HG03469 (cell line): ENCODE data around the gene KRTAP10-3.
"Not testable (repeated sequence)": the region's sequence is repeated elsewhere in the genome, so short reads cannot be mapped to it uniquely, and the experiment has no call there.

Experiments
- ATAC-seq: cut with Tn5 transposase; IDR thresholded peaks from one replicate; pipeline ENCODE4 v1.9.1; 2021; ENCODE audit warnings: mild to moderate bottlenecking, moderate library complexity, moderate number of reproducible peaks; ENCODE audit not compliant: unreplicated experiment

Gene KRTAP10-3

DNA sequence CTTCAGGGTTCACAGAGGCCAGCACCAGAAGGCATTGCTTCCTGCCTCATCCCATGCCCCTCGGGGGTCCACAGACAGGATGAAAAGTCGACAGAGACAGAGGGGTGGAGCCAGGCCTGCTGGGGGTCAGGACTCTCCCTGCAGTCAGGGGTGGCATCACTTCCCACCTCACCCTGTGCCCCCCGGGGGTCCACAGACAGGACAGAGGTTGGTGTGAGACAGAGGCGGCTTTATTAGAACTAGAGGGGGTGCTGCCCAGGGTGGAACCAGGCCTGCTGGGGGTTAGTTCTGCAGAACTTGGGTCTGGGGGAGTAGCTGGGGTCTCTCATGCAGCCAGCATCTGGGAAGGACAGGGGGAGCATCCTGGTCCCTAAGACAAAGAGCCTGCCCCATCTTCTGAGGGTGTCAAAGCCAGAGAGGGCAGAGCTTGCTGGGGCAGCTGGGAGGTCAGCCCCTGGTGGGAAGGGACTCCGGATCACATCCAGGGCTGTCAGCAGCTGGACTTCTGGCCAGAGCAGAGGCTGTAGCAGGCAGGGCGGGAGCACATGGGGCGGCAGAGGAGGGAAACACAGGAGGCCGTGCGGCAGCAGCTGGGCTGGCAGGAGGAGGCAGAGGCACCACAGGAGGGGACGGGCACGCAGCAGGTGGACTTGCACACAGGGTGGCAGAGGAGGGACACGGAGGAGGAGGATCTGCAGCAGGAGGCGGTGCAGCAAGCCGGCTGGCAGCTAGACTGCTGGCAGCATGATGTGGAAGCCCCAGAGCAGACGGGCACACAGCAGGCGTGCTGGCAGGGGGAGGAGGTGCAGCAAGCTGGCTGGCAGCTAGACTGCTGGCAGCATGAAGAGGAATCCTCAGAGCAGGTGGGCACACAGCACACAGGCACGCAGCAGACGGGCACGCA is 32.6 kb upstream of the KRTAP10-3 start:
- ATAC-seq, result not testable (repeated sequence)

DNA sequence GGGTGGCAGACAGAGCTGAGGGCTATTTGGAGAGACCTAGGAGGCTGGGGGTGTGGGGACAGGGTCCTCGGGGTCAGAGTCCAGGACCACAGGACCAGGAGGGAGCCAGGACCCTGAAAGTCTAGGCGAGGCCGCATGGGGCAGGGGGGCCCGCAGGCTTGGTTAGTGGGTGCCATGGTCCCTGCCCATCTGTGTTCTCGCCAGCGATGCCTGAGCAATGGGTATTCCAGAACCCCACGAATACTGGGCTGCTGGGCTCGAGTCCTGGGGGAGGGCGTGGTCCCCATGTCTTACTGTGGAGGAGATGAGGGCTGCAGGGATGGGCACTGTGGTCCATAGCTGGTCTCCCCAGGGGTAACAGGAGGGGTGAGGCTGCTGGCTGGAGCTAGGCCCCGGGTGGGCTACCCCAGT is 31.7 kb upstream of the KRTAP10-3 start:
- ATAC-seq, result no peak

DNA sequence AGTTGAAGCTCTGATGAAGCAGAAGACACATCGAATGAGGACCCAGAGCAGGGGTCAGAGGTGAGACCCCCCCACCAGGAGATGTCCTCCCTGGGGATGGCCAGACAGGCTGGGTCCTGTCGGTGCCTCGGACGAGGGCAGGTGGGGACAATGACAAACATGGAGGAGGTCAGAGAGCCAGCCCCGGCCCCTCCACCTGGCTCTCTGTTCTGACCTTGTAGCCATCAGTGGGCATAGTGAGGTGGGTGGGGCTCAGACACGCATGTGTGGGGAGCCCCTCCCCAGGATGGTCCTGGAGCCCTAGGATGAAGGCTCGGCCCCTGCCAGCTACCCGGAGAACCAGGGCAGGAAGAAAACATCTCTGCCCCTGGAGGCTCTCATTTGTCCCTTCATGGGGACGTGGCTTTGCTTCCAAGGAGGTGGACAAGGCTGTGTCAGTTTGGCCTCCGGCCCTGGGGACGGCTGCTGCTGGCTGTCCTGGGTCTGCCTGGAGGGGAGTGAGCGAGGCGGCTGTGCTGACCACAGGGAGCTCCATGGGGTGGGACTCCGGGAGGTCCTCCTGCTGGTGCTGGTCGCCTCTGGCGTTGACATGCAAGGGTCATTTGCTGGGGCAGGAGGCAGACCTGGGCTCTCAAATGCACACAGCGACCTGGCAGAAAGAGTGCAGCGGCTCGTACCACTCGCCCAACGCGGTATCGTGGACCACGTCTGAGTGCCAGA is 31.2 kb upstream of the KRTAP10-3 start:
- no peak for ATAC-seq

DNA sequence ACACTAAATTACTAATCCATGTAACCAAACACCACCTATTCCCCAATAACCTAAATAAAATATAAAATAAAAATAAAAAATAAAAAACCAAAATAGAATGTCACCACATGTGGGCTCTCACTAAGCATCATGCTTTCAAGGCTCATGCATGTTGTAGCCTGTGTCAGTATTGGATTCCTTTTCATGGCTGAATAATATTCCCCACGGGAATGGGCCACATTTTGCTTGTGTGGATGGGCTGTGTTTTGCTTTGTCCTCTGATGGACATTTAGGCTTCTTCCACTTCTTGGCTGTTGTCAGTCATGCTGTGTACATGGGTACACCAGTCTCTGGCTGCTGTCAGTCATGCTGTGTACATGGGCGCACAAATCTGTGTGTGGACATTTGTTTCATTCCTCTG is 30.5 kb upstream of the KRTAP10-3 start:
- ATAC-seq, result no peak

DNA sequence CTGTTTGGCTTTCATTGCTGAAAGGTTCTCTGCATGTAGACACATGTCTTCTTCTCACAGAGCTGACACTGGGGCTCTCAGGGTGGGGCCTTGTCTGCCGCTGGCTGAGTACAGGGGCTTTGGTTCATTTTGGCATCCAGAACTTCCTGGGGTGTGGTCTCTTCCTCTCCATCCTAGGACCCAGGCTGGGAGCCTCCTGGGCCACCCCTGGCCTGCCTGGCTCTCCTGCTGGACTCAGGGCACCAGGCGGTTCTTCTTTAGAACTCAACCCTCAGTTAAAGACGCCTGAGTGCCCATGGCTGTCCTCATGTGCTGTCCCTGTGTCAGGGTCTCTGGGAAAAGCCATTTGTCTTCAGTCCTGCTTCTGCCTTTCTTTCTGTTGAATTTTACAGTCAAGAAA is 27.3 kb upstream of the KRTAP10-3 start:
- no peak for ATAC-seq

DNA sequence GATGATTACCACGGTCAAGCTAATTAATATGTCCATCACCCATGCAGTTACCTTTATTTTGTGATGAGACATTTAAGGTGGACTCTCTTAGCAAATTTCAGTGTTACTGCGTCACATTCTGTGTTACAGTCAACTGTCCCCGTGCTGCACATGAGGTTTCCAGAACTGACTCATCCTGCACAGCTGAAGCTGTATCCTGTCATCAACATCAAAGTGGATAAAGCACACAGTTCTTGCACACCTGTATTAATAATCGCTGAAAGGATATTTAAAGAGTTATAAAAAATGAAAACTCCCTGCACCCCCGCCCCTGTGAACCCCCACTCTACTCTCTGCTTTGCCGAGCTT is 25.2 kb upstream of the KRTAP10-3 start:
- ATAC-seq, result no peak

DNA sequence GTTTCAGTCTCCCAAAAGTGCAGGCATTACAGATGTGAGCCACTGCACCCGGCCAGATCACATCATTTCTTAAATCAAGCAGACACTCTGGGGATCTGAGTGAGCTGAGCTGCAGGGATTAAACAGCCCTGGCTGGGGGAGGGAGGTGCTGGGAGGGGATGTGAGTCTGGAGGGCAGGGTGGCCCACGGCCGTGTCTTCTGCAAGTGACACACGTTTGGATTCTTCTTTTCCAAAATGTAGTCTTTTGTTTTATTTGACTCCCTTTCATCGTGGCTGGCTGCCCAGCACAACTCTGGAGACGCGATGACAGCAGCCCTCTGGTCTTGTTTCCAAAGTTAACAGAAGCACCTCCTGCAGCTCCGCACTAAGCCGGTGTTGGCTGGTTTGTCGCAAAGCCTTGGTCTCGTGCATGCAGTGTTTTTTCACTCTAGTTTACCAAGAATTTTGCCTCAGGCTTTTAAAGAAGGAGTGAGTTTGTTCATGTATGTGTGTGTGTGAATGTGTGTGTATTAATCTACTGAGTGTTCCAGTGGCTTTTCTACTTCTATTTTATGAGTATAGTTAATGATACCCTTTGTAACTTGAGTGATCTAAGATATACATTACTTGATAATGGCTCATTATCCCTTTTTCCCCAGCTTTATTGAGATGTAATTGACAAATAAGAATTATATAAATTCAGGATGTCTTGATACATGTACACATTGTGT is 24.6 kb upstream of the KRTAP10-3 start:
- no peak for ATAC-seq

DNA sequence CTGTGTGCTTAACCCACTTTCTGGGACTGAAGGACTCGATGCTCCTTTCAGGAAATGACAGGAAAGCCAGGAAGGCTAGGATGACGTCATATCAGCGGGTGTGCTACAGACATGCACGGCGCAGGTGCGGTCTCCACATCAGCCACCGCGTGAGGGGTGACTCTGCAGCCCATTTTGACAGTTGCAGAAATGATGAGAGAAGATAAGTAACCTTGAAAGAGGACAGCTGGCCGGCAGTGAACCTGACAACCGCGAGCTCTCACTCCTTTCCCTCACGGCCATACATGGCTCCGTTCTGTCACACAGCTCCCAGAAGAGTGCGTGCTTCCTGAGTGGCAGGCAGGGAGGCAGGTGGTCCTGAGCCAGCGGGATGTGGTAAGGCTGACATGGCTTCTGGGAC is 23.5 kb upstream of the KRTAP10-3 start:
- no peak for ATAC-seq

DNA sequence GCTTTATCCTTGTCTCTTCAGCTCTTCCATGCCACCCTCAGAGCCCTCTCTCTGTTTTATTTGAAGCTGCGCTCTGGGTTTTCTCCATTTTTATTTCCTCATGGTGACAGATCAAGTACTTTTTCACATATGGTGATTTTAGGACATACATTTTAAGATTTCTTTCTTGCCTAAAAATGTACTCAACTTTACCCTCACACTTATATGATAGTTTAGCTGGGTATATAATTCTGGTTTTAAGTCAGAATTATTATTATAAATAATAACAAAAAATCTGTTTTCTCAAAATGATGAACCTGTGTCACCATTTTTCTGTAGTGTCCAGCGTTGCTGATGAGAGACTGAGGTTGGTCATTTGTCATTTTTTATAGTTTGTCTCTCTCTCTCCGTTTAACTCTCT is 22.6 kb upstream of the KRTAP10-3 start:
- no peak for ATAC-seq

DNA sequence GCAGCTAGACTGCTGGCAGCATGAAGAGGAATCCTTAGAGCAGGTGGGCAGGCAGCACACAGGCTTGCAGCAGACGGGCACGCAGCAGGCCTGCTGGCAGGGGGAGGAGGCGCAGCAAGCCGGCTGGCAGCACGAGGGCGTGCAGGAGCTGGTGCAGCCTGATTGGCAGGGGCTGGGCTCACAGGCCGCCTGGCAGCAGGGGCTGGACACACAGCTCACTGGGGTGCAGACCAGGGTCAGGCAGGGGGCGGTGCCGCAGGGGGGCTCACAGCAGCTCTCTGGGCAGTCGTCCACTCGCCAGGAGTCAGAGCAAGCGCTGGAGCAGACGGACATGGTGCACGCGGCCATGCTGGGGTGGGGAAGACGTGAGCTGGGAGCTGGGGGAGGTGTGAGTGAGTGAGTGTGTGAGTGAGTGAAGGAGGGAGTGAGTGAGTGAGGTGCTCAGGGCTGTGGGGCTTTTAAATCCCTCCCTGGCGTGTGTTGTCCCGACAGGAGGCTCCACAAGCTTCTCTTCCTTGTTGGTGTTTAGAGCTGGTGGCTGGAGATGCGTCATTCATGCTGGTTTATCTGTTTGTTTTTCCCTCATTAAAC is 21.7 kb upstream of the KRTAP10-3 start, which contains the start of gene KRTAP10-5:
Gene KRTAP10-5, minus strand, starts transcription at position 374 of the 591 bp plus-strand sequence. Its CDS starts 26 bp downstream, at position 348.
- ATAC-seq, result not testable (repeated sequence)

DNA sequence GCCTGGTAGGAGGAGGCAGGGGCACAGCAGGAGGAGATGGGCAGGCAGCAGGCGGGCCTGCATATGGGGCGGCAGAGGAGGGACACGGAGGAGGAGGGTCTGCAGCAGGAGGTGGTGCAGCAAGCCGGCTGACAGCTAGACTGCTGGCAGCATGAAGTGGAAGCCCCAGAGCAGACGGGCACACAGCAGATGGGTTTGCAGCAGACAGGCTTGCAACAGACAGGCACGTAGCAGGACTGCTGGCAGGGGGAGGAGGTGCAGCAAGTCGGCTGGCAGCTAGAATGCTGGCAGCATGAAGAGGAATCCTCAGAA is 21.2 kb upstream of the KRTAP10-3 start:
- ATAC-seq, result no peak

DNA sequence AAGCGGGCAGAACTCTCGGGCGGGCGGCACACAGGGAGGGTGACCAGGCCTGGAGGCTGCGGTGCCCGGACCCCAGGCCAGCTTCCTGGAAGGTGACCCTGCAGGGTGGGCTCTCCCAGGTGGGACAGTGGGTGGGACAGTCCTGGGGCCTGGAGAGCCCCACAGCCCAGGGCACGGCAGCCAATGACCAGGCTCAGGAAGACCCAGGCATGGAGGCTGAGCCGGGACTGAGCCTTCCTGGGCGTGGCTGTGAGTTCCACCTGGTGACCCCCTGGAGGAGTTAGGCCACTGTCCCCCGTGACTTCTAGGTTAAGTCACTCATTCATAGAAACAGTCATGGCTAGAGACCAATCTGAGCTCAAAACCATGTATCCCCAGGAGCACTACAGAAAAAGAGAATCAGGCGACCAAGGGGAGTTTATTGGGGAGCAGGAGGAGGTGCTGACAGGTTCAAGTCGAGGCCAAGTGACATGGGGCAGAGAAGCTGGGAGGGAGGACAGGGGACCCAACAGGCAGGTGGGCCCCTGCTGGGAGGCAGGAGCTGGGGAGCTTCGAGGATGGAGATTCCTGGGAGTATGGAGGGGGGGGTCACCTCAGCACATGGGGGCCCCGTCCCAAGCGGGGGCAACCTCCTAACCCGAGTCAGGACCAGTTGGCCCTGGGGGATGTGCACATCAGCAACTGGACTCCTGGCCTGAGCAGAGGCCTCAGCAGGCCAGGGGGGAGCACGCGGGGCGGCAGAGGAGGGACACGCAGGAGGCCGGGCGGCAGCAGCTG is 20.6 kb upstream of the KRTAP10-3 start:
- ATAC-seq, result no peak

DNA sequence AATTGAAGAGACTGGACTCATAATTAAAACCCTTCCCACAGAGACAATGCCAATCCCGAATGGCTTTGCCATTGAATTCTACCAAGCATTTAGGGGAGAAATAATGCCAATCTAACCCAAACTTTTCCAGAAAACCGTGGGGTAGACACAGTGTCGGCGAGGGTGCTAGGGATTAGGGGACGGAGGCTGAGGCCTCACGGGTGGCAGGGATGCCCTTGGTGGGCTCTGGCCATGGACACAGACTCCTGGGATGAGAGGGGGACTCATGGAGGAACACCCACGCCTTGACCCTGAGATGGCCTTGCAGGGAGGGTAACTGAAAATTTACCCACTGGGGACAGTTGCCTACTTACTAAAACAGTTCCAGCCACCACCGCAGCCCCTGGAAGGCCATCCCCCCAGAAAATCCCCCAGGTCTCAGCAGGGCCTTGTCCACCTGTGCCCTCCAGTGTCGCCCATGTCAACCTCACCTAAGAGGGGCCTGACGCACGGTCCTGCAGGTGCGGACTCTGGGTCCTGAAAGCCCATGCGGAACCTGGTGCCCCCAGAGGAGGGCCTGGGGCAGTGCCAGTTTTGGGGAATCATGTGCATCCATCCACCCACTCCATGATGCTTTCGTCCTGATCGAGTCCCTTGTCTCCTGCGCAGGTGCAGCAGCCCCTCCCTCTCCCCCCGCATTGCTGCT is 19.9 kb upstream of the KRTAP10-3 start:
- no peak for ATAC-seq

DNA sequence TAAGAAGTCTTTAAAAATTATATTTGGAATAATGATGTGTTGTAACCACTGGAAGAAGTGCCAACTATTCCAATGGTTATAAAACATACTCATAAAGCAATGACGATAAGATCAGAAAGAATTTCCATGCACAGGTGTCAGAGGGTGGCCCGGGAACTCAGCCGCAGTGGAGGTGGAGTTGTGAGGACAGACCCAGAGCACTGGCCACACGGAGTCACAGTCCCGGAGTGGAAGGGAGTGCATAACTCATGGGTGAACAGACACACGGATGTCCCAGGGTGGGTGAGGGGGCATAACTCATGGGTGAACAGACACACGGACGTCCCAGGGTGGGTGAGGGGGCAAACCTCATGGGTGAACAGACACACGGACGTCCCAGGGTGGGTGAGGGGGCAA is 17.4 kb upstream of the KRTAP10-3 start:
- ATAC-seq, result no peak

DNA sequence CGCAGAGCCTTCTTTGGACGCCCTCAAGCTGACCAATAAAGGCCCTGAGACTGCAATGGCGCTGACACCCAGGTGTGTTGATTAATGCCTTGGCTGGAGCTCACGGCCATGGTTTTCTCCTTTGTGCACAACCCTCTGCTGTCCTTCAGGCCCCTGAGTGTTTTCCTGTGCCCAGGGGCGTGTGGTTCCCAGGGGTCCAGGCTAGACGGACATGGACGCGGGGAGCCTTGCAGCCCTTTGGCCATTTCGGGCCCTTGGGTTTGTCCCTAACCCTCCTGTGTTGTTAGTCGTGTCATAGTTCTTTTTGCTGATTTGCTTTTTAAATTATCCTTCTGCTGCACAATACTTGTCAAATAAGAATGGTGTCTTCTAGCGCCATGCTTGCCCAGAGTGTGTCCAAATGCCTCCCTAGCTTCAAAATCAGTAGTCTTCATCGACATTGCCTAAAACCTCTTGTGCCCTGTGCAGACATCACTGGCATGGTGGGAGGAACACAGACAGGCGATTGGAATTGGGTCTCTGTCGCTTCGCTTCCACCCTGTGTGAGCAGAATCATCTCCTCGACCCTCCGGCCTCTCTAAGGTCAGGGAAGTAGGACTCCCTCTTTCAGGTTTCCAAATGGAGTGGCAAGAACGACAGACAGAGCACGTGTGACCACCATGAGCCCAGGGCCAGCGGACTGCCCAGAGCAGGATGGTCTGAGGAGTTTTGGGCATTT is 16.9 kb upstream of the KRTAP10-3 start:
- ATAC-seq, result no peak

DNA sequence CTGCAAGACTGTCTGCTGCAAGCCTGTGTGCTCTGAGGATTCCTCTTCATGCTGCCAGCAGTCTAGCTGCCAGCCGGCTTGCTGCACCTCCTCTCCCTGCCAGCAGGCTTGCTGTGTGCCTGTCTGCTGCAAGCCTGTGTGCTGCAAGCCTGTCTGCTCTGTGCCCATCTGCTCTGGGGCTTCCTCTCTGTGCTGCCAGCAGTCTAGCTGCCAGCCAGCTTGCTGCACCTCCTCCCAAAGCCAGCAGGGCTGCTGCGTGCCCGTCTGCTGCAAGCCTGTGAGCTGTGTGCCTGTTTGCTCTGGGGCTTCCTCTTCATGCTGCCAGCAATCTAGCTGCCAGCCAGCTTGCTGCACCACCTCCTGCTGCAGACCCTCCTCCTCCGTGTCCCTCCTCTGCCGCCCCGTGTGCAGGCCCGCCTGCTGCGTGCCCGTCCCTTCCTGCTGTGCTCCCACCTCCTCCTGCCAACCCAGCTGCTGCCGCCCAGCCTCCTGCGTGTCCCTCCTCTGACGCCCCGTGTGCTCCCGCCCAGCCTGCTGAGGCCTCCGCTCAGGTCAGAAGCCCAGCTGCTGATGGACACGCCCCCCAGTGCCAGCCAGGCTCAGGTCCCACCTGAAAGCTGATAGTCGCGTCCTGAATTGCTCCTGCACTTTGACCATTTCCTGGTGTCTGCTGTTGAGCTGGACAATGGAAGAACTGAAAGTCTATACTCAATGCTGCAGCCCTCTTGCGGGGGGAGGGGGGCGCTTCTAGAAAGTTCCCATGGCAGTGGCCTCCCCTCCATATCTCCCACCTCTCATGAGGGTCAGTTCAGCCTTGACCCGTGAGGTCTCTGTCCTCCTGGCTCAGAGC is 16.1 kb upstream of the KRTAP10-3 start:
- no peak for ATAC-seq

DNA sequence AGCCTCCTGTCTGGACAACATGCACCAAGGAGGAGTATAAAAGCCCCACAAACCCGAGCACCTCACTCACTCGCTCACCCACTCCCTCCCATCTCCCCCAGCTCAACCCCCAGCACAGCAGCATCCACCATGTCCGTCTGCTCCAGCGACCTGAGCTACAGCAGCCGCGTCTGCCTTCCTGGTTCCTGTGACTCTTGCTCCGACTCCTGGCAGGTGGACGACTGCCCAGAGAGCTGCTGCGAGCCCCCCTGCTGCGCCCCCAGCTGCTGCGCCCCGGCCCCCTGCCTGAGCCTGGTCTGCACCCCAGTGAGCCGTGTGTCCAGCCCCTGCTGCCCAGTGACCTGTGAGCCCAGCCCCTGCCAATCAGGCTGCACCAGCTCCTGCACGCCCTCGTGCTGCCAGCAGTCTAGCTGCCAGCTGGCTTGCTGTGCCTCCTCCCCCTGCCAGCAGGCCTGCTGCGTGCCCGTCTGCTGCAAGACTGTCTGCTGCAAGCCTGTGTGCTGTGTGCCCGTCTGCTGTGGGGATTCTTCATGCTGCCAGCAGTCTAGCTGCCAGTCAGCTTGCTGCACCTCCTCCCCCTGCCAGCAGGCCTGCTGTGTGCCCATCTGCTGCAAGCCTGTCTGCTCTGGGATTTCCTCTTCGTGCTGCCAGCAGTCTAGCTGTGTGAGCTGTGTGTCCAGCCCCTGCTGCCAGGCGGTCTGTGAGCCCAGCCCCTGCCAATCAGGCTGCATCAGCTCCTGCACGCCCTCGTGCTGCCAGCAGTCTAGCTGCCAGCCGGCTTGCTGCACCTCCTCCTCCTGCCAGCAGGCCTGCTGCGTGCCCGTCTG is 15.2 kb upstream of the KRTAP10-3 start, which contains the start of gene KRTAP10-4:
Gene KRTAP10-4, plus strand, starts transcription at position 100 of the 827 bp plus-strand sequence. Its CDS starts 30 bp downstream, at position 130.
- ATAC-seq, result not testable (repeated sequence)
